GM18907 (cell line): ENCODE data around the gene H6PD.

Experiments used
- ATAC-seq: cut with Tn5 transposase; IDR thresholded peaks from one replicate; pipeline ENCODE4 v1.9.1; 2021; ENCODE audit warnings: mild to moderate bottlenecking, moderate library complexity; ENCODE audit not compliant: unreplicated experiment

Gene H6PD

DNA sequence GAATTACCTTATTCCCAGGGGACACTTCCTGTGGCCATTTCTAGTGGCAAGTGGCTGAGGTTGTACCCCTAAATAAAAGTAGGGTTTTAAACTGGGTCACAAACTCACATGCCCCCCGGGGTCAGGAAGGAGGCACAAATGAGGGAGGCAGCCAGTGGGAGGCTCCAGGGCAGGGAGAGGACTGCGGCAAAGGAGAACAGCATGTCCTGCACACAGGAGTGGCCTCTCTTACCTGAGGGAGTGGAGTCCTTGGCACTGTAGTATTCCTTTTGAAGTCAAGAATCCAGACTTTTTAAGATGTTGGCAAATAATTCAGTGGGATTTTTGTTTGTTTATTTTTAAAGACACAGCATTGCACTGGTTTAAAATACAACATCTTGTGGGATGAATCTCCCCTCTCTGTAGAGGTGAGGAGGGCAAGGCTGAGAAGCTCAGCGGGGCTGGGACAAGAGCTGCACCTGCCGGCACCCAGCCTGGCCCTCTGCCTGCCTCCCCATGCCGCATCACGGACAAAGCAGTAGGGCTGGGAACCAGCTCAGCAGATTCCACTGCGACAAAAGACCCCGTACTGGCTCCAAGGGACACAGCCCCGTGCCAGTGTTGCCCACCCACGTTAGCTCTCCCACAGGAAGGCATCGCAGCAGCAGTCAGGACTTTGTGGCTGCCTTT is 80.3 kb downstream of the H6PD start:
- no peak for ATAC-seq

- no peak for ATAC-seq
Measured at GRCh38 chr1:9315411-9316079, 81.0 kb downstream of the H6PD start.

DNA sequence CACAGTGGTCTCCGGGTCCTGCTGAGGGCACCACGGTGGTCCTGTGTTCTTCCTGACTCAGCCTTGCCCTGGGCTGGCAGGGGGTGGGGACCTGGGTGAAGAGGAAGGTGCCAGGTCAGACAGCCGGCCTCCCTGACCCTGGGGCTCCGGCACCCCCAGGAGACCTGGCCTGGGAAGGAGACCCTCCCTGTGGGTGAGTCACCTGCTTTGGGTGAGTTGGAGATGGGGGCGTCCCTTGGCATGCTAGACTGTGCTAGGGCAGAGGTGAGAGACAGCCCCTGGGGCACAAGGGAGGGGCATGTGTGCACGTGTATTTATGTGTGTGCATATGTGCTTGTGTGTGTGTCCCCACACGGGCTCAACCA is 81.5 kb downstream of the H6PD start:
- no peak for ATAC-seq

- ATAC-seq = no peak
Measured at GRCh38 chr1:9316512-9316911, 81.9 kb downstream of the H6PD start.

DNA sequence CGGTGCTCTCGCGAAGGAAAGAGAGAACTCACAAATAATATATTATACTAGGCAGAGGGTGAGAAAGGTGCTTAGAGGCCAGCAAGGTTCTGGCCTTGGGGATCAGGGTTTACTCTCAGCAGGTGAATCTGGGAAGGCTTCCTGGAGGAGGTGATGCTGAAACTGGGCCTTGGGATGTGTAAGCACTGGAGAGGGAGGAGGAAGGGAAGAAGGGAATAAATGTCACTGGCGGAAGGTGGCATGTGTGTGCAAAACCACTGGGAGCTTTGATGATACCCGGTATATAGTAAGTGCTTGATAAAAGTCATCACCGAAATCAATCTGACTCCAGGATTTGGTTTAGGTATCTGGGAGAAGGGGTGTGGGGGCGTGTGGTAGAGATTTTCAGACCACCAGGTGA is 82.5 kb downstream of the H6PD start:
- ATAC-seq = no peak

- ATAC-seq = no peak
Measured at GRCh38 chr1:9317591-9318417, 83.2 kb downstream of the H6PD start.

DNA sequence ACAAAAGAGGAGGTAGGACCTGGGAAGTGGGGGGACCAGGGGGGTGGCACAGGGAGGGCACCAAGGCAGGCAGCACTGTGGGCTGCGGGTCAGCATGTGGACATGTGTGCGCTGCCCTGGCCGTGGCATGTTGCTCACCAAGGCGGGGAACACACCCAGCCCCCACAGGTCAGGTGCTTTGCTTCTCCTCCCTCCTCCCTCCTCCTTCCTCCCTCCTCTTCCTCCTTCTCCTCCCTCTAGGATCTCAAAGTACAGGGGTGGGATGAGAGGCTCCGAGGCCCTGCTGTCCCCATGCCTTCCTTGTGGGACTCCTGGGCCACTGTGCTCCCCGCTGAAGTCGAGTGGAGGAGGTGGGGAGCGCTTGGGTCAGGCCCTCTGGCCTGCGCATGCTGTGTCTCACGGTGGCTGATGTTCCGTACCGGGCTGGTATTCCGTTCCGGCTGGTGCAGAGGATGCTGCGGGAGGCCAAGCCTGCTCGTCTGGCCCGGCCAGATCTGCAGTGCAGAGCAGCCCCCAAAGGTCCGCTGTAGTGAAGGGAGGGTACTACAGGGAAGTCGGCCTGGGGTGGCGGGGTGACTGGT is 84.7 kb downstream of the H6PD start:
- no peak for ATAC-seq

GRCh38 chr1:9319789-9320519 is 85.4 kb downstream of the H6PD start:
- ATAC-seq = no peak
